Activated CD8-positive, alpha-beta memory T cell treated with anti-CD3 and anti-CD28 coated beads for 48 hours (primary cell): ENCODE measurements around the gene TMEM126B.
"Not testable (repeated sequence)": the region's sequence is repeated elsewhere in the genome, so short reads cannot be mapped to it uniquely, and the experiment has no call there.

ENCODE experiments used
- DNase-seq, 3 experiments: peaks; one replicate each; pipeline ENCODE4 v3.0.0-alpha.2; 2020; ENCODE audit warnings: low read depth in 2 of 3, low spot score in 2 of 3

TMEM126B gene

DNA sequence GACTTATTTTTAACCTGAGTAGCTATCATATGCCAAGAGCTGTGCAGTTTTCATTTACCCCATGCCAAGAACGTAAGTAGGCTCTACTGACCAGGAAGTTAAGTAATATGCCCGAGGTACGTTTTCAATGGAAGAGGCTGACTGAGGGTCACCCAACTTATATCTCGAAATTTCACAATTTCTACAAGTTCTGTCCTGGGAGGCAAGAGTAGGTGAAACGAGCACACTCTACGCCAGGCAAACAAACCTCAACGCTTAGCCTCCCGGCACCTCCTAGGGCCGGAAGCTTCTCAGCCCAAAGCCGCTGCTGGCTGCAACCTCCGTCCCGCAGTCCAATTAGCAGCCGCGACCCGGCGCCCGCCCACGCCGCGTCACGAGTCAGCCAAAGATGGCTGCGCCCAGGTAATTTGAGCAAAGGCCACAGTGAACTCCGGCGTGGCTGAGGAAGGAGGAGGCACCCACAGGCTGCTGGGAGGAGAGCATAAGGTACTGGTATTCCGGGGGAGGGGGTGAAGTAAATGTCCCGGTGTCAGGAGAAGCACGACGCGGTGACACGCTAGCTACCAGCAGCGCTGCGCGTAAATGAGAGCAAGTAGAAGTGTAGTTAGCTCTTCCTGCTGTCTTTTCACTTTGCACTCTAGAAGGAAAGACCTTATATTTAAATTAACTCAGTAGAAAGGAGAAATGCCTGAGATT, 19.4 kb downstream of the TMEM126B start, which contains the start of gene TMEM126A:
Gene TMEM126A (plus strand): TSS at position 364 of the 696 bp plus-strand sequence. CDS start 2,289 bp downstream, outside the sequence.
- peak; percentile 77 to 81 (median 79) for DNase-seq

DNA sequence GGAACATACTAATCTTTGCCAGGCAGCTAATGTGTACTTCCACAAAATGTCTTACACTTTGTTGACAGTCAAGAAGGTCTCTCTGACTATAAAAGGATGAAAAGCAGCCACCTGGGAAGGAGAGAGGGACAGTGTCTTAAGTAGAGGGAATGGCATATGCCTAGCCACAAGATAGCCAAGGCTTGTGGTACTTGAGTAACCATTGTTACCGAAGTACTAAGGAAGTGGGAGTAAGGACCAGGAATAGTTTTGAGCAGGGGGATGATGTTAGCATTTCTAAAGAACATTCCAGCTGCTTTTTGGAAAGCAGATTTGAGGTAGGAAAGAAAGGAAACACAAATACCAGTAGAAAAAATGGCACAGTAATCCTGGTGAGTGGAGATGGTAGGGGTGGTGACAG, 22.7 kb downstream of the TMEM126B start:
- no peak for DNase-seq

DNA sequence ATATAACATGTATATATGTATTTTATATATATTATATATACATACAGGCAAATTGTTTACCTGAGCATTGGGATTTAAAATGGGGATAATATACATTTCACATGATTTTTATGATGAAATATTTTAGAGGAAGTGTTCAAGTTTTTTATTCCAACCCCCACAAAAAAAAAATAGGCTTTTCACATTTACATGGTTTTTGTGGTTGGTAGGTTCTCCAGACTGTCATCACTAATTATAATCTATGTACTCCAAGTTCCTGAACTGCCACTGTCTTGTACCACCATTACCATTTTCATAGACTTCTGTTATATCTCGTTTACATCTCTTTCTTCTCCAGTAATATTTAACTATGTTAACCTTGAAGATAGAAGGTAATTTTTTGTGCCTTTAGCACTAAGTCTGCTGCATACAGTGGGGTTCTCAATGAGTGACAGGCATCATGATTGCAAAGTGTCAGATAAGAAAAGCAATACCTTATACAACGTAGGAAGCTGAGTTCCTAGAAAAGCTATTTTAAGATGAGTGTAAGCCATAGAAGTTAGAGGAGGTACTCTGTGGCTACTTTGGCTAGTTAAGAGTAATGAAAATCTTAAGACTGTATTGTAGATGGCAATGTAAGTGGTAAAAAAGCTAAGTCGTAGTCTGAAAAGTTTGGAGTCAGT, 24.5 kb downstream of the TMEM126B start:
- DNase-seq, result no peak

DNA sequence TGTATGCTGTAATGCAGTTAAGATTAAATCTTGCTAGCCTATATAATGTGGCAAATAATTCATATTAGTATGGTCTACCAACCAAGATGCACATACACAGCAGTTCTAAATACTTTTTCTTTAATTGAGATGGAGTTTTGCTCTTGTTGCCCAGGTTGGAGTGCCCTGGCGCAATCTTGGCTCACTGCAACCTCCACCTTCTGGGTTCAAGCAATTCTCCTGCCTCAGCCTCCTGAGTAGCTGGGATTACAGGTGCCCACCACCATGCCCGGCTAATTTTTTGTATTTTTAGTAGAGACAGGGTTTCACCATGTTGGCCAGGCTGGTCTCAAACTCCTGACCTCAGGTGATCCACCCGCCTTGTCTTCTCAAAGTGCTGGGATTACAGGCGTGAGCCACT, 25.9 kb downstream of the TMEM126B start:
- DNase-seq, result not testable (repeated sequence)

DNA sequence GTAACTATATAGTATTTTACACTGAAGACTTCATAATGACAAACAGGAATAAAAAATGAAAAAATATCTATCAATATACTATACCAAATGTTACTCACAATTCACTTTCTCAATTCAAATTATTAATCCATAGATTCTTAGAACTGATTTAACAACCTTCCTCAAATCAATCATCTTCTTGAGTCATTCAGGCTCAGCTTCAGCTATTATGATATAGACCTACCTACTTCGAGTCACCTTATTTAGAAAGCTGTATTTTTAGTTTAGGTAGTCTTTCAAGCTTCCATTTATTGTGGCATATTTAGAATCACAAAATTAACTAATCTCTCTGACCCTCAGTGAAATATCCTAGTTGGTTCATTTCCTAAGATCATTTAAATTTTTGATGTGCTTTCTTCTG, 28.4 kb downstream of the TMEM126B start:
- no peak for DNase-seq

DNA sequence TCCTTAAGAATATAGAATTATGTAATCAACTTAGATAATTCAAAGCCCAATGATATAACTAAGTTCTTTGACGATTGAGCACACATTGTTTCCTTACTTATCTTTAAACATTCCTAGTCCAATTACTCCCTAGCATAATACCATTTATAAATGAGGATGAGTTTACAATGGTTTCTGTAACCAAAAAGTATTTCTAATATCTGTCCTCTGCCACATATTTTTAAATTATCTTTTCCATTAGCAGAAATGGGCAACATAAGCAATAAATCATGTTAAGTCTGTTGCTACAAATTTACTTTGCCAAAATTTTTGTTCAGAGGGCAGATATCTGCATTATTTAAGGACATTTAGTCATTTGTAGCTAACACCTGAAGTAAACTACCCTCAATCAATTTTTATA, 29.8 kb downstream of the TMEM126B start:
- DNase-seq, result no peak

DNA sequence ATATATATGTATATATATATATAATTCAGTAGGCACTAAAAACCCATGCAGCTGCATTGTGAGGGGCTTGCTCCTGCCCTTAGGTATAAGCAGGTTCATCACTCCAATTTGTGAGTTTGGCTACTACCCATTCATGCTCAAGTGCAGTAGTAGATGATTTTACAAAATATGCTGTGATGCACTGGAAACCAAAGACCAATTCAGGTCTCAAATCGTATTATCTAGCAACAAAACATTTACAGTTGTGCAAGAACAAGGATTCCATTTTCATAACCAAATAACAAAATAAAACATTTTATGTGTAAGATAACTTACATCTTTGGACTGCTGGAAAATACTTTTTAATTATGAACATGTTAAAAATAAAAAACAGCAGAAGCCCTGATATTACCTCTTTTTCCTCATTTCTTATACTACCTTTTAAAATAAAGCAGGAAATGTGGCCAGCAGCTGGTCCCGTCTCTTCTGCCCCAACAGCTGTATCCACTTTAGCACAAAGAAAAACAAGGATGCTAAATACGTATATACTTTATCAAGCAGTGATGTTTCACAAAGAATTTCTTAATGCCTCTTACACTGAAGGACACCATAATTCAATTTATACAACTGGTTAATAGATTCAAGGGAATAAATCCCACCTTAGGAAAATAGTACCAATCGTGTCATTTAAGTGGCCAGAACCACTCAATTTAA, 33.7 kb downstream of the TMEM126B start:
- DNase-seq, result no peak

DNA sequence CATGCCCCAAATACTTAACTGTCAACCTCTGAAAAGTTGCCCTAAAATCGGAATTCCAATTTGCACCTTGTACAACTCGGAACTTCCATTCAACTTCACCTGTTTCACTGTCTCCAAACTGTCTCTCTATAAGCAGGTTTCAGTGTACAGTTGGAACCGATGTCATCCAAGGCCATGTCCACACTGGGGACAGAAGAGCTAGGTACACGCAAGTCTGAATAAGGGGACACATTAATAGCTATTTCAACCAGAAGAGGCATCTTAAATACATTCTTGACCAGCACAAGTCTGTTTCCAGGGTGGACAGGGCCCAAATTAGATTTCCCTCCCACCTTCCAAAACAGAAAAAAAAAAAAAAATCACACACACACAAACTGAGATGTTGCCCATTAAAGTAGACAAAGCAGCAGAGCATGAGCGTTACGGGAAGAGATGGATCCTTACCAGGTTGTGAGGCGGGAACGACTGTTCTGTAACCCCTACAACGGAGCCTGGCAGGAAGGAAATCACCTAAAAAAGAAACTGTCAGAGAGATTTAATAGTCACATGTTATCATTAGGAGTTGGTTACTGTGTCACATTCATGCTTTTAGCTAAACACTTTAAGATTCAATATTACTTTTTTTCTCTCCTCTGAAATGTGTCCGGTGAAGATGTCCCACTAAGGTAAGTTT, 34.8 kb downstream of the TMEM126B start:
- DNase-seq, result no peak

DNA sequence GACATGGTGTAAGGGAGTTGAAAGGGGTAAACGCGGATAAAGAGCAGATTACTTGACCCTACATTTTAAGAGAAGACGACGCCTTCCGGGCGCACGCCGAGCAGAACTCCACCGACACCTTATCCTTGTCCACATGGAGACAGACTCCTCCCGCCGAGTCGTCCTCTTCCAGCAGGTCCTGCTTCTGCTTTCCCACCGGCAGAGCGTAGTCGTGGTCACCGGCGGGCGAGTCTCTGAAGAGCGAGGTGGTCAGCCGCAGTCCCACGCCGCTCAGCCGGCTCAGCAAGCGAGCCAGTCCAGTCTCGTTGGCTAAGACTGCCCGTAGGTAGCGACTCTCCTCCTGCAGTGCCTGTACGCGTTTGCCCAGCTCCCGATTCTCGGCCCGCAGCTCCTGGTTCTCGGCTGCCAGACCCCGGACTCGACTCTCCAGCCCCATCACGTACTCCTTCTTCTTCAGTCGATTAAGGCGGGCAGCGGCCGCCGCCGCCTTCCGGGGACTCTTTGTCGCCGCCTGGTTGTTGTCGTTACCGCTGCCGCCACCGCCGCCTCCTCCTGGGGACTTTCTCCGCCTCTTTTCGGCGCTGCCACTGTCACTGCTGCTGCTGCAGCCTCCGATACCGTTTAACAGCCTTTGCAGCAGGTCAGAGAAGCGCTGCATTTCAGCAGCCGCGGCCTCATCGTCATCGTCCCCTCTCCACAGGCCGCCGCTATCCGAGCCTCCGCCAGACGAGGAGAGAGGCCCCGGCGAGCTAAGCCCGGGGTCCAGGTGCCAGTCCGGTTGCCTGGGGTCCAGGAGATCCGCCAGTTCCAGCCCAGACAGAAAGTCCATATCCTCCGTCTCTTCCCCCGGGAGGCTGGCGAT, 35.6 kb downstream of the TMEM126B start:
- peak; percentile 61 to 79 (median 71) for DNase-seq

DNA sequence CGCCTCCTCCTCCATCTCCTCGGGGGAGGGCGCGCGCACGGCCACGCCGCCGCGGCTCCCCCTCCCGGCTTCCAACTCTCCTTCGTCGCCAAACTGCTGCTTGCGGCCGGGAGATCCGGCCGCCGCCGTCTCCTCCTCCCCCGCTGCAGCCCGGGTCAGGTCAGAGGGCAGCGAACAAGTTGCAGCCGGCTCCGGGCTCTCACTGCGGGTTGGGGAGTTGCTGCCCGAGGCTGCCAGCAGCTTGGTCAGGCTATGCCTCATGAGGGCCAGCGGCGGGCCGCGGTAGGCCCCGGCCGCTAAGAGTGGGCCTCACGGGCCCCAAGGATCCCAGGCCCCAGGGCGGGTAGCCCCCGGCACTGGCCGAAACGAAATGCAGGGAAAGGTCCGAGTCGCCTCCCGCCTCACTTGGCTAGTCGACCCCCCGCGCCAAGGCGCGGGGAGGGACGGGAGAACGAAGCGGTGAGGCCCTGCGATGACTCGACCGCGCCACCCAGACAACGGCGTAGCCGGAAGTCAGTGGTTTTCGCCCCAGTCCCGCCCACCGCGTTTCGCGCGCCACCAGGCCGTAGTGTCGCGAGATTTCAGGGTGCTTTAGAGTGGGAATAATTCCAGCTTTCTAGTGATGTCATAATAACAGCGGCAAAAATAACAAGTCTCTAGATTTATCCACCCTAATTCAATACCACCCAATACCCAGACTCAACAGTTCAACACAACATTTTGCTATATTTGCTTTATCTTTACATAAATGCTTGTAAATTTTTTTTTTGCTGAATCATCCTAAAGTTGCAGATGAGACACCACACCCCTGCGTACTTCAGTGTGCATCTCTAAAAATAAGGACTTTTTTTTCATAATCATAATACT, 36.5 kb downstream of the TMEM126B start, which contains the start of gene CREBZF:
Gene CREBZF (minus strand): TSS at position 515 of the 867 bp plus-strand sequence. CDS start 254 bp downstream, at position 261.
- DNase-seq, result peak; percentile 85 to 97 (median 89)

DNA sequence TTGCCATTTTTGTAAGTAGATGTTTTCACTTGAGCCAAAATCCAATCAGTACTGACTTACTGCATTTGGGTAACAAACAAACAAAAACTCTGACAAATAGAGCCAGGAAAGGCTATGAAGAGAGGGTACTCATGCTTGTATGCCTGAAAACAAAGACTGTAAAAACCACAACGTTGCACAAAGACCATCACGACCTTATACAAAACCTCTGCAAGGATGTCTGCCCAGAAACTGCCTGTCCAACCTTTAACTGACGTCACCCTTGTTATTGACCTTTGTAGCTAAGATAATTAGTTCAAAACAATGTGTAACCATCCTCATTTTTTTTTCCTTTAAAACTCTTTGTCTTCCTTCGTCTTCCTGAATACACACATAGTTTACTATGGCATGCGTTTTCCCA, 37.3 kb downstream of the TMEM126B start:
- no peak for DNase-seq

DNA sequence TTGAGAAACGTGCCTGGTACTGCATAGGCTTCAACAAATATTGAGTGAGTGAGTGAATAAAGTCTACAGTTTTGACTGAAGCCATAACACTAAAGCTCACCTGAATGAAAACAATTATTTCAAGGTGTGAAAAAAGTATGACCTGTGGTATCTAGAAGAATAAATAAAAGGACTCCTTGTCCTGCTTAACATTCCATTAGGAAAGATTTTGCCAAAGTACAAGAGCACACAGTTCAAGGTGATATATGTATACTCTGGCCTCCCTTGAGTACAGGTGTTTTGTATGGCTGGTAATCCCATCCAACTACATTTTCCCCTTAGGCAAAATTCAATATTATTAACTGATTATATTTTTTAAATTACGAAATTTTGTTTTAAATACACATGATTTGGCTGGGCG, 38.3 kb downstream of the TMEM126B start:
- DNase-seq, result no peak

DNA sequence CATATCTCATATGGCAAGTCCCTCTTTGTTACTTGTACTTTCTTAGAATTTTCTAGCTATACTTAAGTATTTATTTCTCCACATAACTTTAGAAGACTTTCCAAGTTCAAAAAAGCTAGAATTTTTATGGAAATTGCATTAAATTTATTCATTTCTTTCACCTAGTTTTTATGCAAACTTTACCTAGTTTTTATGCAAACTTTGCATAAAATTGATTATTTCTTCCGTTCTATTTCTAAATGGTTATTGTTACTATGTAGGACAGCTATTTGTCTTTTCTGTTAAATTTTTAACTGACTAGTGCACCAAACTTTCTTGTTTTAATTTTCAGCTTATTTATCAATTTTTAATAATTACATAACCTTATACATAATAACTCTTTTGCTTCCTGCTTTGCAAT, 39.8 kb downstream of the TMEM126B start:
- DNase-seq, result no peak

DNA sequence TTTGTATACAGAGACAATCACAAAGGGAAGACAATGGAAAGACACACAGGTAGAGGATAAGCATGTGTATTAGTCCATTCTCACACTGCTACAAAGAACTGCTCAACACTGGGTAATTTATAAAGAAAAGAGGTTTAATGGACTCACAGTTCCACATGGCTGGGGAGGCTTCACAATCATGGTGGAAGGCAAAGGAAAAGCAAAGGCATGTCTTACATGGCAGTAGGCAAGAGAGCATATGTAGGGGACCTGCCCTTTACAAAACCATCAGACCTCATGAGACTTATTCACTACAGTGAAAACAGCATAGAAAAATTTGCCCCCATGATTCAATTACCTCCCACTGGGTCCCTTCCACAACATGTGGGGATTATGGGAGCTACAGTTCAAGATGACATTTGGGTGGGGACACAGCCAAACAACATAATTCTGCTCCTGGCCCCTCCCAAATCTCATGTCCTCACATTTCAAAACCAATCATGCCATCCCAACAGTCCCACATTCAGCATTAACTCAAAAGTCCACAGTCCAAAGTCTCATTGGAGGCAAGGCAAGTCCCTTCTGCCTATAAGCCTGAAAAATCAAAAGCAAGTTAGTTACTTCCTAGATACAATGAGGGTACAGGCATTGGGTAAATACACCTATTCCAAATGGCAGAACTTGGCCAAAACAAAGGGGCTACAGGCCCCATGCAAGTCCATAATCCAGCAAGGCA, 42.7 kb downstream of the TMEM126B start:
- not testable (repeated sequence) for DNase-seq

DNA sequence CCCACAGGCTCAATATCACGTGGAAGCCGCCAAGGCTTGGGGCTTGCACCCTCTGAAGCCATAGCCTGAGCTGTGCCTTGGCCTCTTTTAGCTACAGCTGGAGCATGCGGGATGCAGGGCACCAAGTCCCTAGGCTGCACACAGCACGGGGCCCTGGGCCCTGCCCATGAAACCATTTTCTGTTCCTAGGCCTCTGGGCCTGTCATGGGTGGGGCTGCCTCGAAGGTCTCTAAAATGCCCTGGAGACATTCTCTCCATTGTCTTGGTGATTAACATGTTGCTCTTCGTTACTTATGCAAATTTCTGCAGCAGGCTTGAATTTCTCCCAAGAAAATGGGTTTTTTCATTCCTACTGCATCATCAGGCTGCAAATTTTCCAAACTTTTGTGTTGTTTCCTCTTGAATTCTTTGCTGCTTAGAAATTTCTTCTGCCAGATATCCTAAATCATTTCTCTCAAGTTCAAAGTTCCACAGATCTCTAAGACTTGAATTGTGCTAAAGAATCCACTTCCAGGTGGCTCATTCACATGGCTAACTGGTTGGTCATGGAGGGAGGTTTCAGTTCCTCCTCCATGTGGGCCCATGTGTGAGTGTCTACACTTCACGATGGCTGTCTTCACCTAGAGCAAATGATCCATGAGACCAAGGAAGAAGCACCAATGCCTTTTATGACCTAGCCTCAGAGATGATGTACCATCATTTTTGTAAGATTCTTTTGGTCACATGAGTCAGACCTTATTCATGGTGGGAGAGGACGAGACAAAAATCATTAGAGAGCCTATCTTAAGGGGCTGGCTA, 43.9 kb downstream of the TMEM126B start:
- DNase-seq, result no peak

DNA sequence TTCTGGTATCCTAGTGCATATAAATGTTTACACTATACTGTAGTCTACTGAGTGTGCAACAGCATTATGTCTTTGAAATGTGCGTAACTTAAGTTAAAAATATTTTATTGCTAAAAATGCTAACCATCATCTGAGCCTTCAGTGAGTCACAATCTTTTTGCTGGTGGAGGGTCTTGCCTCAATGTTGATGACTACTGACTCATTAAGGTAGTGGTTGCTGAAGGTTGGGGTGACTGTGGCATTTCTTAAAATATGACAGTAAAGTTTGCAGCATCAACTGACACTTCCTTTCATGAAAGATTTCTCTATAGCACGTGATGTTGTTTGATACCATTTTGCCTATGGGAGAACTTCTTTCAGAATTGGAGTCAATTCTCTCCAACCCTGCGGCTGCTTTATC, 45.0 kb downstream of the TMEM126B start:
- DNase-seq, result no peak

DNA sequence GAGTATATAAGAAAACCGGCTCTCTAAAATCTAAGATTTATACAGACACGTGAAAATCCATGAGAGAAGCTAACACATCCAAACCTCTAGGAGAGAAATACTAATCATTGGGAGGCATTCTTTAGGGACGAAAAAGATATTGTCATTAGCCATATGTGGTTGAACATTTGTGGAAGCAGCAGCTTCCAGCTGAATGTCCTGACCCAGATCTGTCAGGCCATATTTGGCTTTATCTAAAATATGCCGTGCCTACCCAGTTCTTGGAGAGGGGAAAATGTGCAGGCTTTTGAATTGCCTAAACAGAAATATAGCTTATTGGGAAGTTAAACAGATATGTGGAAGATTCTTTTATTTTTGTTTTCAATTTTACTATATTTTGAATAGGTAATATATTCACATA, 51.2 kb downstream of the TMEM126B start:
- no peak for DNase-seq

DNA sequence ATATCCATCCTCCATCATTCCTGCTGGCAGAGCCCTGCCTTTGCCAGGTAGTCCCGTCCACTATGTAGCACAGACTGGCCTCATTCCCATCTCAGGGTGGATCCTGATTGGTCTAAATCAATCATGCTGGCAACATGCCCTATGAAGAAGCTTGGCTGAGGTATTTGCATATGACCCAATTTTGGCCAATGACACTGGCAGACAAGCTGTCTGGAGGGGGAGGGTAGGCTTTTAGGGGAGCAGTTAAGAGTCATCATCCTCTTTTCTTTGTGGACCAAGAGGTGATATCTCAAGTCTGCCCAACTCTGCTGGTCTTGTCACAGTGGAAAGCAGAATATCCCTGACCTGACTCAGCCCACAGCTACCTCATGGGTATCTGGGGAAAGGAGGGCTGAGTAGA, 52.5 kb downstream of the TMEM126B start:
- no peak for DNase-seq
